NCI-H345 treated with DMSO at 0.1 percent for 48 hours (cell line): Measurements from ENCODE around the gene HIVEP3.

Experiments used
- DNase-seq: peaks from one replicate; lab custom pipeline; 2025; ENCODE audit not compliant: unreplicated experiment; lab: John Stamatoyannopoulos, UW

Gene HIVEP3

DNA sequence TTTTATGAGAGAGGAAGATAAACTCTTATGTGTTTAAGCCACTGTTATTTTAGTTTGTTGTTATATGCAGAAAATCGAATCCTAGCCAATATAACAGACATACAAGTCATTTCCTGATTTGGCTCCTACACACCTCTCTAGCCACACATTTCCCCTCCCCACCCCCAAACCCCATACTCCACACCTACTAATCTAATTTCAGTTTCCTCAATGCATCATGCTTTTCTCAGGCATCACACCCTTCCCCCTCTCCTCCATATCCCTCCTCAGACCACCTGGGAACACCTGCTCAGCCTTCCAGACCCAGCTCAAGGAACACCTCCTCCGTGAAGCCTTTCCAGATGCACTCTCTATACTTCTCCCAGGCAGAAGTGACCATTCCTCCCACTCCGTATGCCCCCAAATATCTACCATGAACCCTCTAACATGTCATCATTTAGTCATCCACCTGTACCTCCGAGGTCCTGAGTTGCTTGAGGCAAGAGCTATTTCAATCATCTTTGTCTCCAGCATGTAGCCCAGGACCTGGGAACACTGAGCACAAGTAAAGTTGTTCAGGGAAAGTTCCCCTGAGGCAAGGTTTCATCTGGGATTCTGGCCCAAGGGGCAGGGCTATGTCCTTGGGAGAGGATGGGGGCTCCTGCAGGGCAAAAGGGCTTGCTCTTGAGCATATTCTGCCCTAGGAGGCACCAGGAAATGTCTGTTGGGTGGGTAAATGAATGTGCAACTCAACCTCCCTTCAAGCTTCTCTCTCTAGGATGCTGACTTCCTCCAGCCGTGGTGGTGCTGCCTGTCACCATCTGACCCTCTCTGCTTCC, 126.8 kb downstream of the HIVEP3 start:
- no peak for DNase-seq

DNA sequence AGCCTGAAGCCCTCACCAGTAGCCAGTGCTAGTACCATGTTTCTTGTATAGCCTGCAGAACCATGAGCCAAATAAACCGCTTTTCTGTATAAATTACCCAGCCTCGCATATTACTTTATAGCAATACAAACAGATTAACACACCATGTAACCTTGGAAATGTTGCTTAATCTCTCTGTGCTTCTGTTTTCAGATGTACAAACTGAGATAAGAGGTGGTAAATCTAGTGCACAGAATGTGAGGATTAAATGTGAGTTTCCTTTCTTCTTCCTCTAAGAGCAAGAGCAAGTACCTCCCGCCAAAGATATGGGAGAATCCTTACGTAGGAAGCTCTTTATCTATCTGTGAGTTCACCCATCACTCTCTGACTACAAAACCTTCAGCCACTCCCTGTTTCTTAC, 128.4 kb downstream of the HIVEP3 start:
- DNase-seq, result no peak

DNA sequence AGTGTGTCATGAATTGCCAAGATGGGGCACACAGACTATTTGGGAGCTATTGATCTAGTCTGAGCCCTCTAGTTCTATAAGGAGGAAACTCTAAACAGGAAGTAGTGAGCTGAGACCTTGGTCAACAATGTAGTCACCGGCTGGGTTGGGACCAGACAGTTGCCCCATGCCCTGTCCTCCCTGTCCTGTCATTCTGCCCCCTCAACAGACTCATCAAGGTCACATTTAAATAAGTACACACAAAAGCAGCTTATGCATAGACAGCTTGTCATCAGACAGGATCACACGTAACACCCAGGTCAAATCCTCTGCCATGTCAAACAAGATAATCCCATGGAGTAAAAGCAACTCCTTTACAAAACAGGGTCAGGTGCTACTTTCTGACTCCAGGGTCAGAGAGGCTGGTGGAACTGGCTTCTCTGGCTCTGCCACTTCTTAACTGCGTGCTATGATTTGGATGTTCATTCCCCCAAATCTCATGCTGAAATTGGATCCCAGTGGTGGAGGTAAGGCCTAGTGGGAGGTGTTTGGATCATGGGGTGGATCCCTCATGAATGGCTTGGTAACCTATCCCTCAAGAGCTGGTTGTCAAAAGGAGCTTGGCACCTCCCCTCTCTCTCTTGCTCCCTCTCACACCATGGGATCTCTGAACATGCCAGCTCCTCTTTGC, 128.9 kb downstream of the HIVEP3 start:
- DNase-seq, result no peak

- no peak for DNase-seq
Measured at GRCh38 chr1:41788427-41788826, 130.3 kb downstream of the HIVEP3 start.

- DNase-seq, result no peak
Measured at GRCh38 chr1:41784531-41785274, 134.0 kb downstream of the HIVEP3 start.

- DNase-seq, result peak; percentile 58
Measured at GRCh38 chr1:41783189-41783639, 135.5 kb downstream of the HIVEP3 start.

- no peak for DNase-seq
Measured at GRCh38 chr1:41780916-41781315, 137.8 kb downstream of the HIVEP3 start.

DNA sequence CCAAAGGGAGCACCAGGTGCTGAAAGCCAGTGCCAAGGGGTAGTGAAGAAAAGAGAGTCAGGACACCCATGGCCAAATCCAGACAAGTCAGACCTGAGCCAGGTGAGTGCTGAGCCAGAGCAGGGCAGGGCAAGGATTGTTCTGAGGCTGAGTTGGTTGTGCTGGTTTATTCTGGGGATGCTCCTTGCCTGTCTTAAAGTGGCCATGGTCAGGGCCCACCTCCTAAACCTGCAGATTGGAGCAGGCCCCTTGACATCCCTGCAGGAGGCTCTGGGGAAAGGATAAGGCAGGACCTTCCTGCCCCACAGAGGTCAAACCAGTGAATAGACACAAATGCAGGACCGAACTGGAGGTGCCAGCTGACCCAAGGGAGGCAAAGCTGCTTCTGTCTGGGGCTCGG, 138.4 kb downstream of the HIVEP3 start:
- DNase-seq, result no peak

- DNase-seq, result no peak
Measured at GRCh38 chr1:41779360-41779759, 139.4 kb downstream of the HIVEP3 start.

- no peak for DNase-seq
Measured at GRCh38 chr1:41777695-41778094, 141.0 kb downstream of the HIVEP3 start.

GRCh38 chr1:41776891-41777441, 141.8 kb downstream of the HIVEP3 start:
- no peak for DNase-seq

GRCh38 chr1:41775956-41776585, 142.7 kb downstream of the HIVEP3 start:
- DNase-seq, result no peak

DNA sequence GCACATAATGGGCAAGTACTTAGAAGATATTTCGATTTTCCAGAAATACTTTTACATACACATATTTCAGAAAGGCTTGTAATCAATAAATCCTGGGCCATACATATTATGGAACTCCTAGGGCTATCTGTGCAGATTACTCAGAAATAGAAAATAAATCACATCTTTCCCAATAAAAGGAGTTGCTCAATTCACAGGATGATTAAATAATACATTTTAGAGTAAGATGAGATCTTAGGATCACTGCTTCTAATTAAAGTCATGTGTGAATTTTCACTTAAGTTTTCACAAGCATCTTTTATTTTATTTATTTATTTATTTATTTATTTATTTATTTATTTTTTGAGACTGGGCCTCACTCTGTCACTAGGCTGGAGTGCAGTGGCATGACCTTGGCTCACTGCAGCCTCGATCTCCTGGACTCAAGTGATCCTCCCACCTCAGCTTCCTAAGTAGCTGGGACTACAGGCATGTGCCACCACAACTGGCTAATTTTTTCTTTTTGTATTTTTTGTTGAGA, 144.2 kb downstream of the HIVEP3 start:
- DNase-seq, result no peak

- no peak for DNase-seq
Measured at GRCh38 chr1:41773842-41774241, 144.9 kb downstream of the HIVEP3 start.

- DNase-seq, result no peak
Measured at GRCh38 chr1:41773144-41773591, 145.6 kb downstream of the HIVEP3 start.

- no peak for DNase-seq
Measured at GRCh38 chr1:41769068-41769467, 149.7 kb downstream of the HIVEP3 start.

DNA sequence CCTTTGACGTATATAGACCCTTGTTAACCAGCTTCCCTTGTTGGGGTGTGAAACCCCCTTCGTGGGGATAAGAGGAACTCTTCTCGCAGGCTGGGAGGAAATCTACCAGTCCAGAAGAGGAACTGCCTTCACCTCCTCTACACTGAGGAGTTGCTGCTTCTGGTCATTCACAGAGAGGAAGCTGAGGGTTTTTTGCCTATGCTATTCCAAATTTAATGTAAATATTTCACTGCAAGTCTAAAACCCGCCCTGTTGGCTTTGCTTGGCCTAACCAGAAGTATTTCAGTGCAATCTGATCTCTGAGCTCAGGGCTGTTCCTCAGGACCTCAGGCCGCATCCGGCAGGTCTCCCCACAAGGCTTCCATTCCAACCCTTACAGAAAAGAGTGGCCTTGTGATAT, 150.1 kb downstream of the HIVEP3 start:
- no peak for DNase-seq

GRCh38 chr1:41767534-41768525, 150.9 kb downstream of the HIVEP3 start:
- DNase-seq, result no peak

DNA sequence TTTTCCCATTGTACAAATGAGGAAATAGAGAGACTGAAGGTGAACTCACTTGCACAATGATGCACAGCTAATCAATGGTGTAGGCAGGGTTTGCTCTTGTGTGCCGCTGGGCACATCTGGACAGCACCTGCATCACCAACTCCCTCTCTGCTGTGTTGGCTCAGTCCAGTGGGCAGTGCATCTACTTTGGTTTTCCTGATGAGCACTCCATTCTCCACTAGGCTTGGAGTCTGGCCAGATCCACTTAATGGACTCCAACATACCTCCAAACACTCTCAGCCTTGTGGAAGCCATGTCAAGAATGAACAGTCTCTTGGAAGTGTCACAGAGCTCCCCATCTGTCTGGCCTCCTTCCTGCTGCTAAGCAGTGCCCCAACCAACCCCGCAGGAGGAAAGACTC, 152.2 kb downstream of the HIVEP3 start:
- DNase-seq, result no peak
